HuH-7 (cell line): ENCODE measurements around the gene TMEM217.
"Not testable (repeated sequence)": the region's sequence is repeated elsewhere in the genome, so short reads cannot be mapped to it uniquely, and the experiment has no call there.

Experiments used
- DNase-seq: peaks from one replicate; pipeline ENCODE4 v3.0.0; 2011; ENCODE audit warnings: low spot score

The TMEM217 gene

DNA sequence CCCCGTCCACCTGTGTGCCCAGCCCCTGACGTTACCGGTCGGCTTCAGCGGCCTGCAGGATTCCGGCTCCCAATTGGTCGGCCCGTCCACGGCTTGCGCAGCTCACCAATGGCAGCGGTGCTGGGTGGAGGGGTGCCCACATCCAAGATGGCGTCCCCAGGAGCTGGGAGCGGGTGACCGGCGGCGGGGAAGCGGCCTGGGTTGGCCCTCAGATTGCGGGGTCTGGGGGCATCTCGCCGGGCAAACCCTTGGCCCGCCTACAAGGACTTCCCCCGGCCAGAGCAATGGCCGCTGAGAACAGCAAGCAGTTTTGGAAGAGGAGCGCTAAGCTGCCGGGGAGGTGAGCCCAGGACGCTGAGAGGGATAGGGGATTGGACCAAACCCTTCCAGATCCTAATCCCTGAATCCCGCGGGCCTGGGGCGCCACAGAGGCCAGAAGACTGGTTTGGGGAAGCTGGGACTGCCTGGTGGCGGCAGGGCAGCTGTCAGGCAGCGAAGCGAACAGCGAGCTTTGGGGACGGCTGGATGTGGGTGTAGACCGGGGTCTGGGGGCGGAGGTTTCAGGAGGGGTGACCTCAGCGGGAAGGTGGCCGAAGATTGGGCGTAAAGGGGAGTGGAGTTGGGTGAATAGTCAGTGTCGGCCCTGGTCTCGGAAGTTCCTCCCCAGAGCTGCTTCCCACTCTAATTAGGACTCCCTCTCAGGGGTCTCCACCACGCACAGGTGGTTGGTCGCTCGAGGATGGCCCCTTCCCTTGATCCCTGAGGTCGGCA is at the start of gene TMEM217, which contains the start of gene TBC1D22B:
Gene TMEM217, minus strand, starts transcription at position 511 of the 771 bp plus-strand sequence. CDS start 39,114 bp downstream, outside the sequence.
Gene TBC1D22B, plus strand, starts transcription at position 139 of the 771 bp plus-strand sequence. Its CDS starts 146 bp downstream, at position 285.
- DNase-seq = peak; percentile 92

DNA sequence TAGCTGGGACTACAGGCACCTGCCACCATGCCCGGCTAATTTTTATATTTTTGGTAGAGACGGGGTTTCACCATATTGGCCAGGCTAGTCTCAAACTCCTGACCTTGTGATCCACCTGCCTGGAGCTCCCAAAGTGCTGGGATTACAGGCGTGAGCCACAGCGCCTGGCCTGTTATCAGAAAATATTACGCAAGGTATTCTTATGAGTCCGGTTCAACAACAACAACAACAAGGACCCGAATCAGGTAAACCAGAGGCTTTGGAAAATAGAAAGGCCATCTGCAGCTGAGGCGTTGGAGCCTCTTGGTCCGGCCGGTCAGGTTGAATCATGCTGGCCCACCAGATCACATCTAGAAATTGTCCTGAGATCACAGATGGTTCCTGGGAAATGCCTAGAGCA is 49.5 kb upstream of the TMEM217 start:
- not testable (repeated sequence) for DNase-seq

DNA sequence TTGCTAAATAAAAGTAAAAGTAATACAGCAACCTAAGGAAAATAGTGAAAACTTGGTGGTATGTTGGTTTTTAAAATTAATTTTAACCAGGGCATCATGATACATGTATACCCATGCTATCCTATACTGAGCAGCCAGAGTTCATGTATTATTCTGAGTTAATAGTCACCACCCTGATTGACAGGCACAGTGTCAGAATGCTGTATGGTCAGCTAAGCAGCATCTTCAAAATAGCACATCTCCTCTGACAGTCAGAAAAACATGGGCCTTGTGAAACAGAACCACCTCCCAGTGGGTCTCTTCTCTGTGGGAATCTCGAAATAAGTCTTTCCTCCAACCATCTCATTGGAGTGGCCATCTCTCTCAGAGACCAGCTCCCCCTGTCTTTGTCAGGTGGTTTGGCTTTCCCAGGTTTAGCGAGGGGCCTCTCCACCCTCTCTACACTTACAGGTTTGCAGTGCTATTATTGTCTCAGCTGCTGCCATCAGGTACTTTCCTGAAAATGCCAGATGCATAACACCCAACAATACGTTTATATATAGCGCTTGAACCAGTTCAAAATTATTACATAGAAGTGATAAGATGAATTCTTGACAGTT is 48.8 kb upstream of the TMEM217 start:
- DNase-seq = no peak

DNA sequence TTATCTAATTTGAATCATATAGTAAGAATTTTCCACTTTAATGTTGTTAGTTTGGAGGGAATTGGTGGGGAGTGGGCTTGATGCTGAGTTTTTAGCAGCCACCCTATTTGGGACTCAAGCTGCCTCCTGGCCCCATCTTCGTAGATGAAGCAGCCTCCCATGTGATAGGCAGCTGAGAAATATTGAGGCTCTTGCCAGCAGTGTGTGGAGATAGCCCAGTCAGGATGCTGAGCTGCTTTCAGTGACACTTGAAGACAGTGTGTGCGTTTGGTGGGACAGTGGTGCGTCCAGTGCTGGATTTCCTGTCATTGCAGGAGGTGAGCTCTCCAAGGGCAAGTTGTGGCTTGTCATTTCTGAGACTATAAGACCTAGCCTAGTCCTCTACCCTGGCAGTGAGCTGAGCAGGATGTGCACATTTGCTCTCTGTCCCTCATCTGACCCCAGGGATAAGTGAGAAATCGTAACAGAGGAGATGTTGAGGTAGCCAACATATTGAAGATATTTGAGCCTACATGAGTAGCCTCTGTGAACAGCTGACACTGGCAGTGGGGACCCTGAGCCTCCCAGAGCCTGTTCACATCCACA is 48.0 kb upstream of the TMEM217 start:
- no peak for DNase-seq

DNA sequence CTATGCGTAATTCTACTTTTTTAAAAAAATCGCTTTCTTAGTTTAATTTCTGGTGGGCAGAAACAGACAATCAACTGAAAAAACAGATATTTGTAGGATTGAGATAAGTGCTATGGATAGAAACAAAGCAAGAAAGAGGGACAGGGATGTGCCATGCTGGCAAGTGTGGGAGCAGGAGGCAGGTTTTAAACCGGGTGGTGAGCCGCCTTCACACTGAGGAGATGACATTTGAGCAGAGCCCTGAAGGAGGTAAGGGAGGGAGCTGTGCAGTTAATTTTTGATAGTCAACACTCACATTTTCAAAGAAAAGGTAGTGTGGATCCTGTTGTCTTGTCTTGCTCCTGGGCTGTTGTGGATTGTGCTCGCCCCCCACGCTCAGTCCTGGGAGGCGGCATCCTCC is 46.8 kb upstream of the TMEM217 start:
- DNase-seq = no peak

DNA sequence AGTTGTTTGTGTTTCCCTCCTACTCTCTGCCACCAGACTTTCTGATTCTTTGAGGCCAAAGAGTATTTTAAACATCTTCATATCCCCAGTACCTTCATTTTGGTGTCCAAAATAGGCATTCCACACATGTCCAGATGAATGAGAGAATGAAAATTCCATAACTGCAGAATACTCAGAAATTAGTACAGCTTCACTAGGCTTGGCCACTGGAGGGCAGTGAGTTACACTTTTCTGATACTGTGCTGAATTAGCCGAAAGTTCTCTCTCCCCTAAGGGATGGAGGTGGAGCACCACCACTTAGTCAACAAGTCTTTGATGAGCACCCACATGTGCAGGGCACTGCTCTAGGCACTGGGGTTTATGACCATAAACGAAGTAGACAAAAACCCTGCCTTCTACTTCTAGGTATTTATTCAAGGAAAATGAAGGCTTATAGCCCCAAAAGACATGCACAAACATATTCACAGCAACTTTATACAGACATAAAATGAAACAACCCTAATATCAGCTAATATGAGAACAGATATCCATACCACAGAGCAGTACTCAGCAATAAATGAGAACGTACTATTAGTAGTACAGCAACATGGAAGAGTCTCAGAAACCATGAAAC is 46.1 kb upstream of the TMEM217 start:
- peak; percentile 20 for DNase-seq

DNA sequence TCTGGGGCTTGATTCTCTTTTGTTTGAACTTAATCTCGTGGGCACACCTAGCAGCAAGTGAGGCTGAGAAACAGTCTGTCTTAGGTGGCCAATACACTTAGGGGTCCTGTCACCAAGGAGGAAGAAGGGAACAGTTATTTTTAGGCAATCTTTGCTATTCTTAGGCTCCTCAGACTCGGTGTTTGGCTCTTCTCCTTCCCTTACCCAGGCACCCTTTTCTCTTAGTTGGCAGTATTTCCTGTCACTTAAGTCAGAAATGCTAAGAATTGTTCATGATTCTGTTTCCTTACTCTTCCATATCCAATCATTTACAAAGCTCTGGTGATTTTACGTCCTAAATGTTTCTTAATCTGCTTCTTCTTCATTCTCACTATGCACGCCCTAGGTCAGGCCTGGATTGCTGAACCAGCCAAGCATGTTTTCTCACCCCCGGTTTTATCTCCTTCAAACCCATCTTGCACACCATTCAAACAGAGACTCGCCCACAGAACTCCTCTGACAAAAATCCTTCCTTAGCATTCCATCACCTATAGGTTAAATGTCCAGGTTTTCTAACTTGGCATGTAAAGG is 45.2 kb upstream of the TMEM217 start:
- DNase-seq = no peak

DNA sequence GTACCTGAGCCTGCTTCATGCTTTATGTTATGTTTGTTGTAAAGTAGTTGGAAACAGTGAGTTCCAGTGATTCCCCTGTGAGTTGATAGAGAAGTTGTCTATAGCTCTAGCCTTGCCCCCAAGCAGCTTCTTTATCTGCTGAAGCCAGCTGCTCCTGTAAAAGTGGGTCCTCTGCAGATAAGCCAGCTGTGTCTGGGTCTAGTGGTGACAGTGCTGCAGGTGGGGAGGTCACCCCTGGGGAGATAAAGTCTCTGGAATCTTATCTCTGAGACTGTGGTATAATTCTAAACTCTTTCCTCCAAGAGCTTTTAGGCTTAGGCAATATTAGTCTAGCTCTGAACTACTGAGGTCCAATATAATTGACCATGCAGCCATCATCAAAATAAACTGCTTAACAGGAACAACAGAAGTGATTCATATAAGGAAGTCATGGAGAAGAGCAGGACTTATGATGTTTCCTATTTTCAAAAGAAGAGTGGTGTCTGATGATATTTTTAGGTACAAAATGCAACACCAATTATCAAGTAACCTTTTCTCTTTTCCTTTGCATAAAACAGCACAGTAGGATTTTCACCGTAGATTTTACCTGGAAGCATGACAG is 44.2 kb upstream of the TMEM217 start:
- no peak for DNase-seq

DNA sequence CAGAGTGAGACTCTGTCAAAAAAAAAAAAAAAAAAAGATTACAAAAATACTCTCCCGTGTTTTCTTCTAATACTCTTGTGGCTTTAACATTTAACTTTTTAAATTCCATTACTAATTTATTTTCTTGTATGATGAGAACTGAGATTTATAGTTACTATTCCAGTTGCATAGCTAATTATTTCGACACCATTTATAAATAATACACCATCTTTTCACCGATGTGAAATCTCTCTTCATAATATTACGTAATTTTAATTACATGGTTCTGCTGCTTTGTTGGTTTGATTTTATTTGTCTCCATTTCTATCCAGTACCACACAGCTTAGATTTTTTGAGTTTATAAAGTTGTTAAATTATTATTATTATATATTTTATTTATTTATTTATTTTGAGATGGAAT is 42.0 kb upstream of the TMEM217 start:
- no peak for DNase-seq

DNA sequence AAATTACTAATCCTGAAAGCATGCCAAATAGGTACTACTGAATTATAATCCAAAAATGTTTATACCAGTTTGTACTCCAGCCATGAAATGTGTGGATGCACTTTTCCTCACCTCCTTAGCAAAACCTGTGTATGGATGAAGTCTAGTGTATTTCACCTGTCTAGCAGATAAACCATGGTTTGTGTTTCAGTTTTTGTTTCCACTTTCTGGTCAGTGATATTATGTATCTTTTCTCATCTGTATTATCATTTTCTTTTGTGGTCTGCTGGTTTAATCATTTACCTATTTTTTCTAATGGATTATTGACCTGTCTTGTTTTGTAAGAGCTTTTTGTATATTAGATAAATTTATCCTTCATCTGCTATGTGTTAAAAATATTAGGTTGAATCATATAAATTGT is 41.0 kb upstream of the TMEM217 start:
- DNase-seq = no peak

DNA sequence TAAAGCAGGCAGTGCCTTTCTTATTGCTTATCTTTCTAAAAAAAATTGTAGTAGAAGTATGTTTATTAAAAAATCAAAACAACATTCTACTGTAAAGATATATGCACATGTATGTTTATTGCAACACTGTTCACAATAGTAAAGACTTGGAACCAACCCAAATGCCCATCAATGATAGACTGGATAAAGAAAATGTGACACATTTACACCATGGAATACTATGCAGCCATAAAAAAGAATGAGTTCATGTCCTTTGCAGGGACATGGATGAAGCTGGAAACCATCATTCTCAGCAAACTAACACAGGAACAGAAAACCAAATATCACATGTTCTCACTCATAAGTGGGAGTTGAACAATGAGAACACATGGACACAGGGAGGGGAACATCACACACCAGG is 39.7 kb upstream of the TMEM217 start:
- not testable (repeated sequence) for DNase-seq

DNA sequence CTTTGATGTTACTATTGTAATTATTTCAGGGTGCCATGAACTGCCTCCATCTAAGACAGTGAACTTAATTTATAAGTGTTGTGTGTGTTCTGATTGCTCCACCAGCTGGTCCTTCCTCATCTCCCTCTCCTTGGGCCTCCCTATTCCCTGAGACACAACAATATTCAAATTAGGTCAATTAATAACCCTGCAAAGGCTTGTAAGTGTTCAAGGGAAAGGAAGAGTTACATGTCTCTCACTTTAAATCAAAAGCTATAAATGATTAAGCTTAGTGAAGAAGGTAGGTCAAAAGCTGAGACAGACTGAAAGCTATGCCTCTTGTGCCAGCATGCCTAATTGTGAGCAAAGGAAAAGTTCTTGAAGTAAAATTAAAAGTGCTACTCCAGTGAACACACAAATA is 35.5 kb upstream of the TMEM217 start:
- DNase-seq = no peak

DNA sequence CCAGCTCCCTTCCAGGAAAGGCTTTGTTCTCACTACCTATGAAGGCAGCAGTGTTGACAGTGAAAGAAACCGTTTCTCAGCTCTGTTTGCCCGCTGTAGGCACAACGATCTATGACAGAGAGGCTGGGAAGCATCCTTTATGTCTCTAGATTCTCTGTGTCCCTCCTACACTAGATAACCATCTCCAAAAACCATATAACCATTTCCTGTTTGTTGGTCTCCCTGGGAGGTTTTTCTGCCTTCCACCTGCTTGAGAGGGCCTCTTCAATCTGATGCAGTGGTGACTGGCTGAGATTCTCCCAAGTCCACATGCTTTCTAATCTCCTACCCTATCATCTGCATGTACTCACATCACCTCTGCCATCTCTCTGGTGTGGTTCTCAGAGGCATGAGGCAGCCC is 32.0 kb upstream of the TMEM217 start:
- DNase-seq = no peak

DNA sequence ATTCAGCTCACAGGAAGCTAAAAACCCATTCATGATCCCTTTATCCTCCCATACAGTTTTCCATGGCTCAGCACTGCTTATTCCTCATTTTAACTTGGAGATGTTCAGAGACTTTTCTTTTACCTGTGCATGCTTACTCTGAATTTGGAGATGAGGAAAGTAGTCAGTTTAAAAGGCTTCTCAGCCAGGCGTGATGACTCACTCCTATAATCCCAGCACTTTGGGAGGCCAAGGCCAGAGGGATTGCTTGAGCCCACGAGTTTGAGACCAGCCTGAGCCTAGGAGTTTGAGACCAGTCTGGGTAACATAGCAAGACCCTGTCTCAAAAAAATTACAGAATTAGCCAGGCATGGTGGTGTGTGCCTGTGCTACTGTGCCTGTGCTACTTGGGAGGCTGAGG is 30.3 kb upstream of the TMEM217 start:
- no peak for DNase-seq

DNA sequence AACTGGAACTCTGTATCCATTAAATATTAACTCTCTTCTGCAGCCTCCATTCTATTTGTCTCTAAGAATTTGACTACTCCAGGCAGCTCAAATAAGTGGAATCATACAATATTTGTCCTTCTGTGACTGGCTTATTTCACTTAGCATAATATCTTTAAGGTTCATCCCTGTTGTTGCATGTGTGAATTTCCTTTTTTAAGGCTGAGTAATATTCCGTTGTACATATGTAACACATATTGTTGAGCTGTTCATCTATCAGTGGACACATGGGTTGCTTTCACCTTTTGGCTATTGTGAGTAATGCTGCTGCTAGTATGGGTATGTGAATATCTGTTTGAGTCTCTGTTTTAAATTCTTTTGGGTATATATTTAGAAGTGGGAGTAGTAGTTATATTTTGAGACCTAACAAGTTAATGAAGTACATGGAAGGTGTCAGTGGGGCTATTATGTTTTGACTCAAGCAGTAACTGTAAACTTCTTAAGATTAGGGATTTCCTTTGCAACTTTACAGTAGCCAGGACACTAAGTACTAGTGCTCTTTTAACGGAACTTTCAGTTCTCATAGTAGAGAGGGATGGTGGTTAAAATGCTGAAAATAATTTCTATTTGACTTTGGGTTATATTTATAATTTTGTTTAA is 29.7 kb upstream of the TMEM217 start:
- no peak for DNase-seq

DNA sequence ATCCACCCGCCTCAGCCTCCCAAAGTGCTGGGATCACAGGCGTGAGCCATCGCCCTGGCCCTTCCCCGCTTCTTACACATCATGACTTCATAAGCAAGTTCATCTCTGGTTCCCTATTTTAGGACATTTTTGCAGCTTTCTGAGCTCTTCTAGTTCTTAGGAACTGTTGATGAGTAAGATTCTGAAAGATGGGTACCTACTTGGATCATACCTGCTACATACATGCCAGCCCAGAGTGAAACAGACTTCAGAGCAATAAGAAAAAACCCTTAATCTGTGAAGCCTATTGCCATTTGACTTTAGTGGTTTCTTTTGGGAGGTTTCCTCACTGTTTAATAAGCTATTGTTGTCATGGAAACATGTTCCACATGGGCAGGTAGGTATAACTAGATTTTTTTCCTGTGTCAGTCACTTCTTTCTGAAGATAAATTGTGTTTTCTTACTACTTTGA is 27.9 kb upstream of the TMEM217 start:
- no peak for DNase-seq

DNA sequence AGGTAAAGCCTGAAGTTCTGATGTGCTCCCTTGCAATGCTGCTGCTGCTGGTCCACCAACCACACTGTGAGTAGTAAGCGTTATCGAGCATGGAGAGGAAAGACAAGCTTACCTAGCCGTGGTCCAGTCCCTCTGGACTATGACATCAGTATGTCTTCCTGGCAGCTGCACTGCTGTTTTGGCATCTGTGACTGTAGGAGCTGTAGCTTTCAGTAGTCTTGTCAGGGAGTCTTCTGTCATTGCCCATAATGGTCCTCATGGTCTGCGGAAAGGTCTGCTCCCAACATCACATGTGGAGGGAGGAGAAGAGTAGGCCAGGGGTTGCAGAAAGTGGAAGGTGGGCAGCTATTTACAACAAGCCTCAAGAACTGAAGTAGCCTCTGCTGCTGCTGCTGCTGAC is 26.8 kb upstream of the TMEM217 start:
- no peak for DNase-seq

DNA sequence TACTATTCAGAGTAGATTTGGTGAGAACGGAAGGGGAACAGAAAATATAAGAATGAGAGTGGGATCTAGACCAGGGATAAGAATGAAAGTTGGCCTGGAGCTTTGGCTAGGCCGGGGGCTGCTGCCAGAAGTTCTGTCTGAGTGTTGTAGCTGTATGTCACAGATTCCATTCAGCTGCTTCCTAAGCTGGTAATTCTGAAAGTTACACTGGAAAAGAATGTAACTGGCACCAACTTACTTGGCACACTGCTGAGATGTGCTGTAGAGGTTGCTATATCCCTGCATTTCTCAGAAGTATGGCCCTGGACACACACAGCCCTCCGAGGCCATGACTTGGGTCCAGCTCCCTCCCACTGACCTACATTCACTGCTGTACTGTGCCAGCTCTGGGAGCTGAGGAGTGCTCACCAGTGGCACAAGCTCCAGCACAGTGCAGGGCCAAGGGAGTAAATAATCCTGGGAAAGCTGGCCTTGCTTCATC is 25.8 kb upstream of the TMEM217 start:
- DNase-seq = no peak

DNA sequence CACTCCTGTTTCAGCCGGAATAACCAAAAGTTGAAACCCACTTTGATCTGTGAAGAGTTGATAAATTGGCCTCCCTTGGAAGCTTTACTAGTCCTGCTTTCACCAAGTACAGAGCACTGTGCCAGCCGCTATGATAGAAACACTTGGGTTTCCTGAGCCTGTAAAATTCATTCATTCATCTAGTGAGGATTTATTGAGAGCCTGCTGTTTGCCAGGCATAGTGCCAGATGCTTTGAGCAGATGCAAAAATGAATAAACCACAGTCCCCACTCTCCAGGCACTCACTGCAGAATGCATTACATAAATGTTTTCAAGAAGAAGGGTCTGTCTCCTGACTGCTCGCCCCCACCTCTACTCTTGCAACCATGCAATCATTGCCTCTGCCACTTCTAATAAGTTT is 25.3 kb upstream of the TMEM217 start:
- no peak for DNase-seq

DNA sequence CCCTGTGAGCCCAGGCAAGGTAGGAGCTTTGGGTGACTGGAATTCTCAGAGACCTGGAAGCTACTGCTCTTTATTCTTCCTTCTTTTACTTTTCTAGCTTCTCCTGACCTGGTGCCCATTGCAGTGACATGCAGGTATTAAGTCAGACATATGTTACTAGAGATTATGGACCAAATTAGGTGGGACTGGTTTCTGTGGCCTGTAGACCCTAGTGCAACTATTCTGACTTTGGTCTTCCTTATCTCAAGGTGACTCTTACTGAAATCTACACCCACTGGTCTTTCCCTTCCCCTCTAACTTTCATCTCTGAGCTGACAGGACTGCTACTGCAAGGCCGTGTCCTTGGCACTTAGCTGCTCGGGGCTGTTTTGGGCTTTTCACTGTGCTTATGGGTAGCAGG is 24.4 kb upstream of the TMEM217 start:
- no peak for DNase-seq

DNA sequence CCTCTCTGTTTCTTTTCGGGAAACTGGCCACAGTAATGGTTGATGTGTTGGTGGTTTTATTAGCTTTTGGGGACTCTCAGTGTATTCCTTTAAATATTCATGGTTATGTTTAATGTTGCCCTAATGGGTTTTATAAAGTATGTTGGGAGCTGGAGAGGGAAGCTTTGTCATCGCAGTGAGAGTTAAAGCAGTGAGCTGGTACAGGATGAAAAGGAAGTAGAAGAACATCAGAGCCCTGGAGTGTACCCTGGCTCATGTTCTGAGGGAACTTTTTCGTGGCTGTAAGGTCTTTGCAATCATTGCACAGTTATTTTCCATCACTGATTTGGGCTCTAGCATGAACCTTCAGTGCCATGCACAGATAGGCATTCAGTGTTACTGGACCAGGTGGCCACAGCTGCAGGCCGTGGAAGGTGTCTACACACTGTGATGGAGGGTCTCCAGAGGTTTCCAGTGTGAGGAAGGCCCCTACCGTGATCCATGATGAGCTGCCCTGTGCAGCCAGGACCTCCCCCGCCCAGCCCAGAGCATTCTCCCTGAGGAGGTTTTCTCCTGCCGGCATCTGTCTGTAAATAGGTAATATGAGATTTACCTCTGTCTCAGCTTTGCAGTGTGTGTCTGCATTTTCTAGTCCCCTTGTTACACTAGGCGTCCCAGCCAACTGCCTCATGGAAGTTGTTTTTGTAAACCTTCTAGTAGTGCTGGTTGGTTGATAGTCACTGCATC is 22.4 kb upstream of the TMEM217 start:
- no peak for DNase-seq
